Activated naive CD4-positive, alpha-beta T cell treated with anti-CD3 and anti-CD28 coated beads, Interleukin-2, amount 10 ng/mL, durations not matched to agents 7 days and 5 days (primary cell): ENCODE results near the gene IFFO2.
A peak's percentile ranks its signal among the peaks of the same experiment; 100 is the strongest.

Experiments
- CTCF ChIA-PET: fragments of 350-600 bp; sonication (Branson Sonifier 250); formaldehyde crosslinking; loops from one replicate; lab custom pipeline; 2021; ENCODE audit warnings: antibody characterized with exemption; lab: Charles Lee
- DNase-seq: peaks from one replicate; pipeline ENCODE4 v3.0.0-alpha.2; 2020
- H3K27ac Mint-ChIP-seq: one replicate; pipeline ENCODE4 v1.8.0; 2021; ENCODE audit warnings: mild to moderate bottlenecking, moderate library complexity, mixed read lengths
- H3K27me3 Mint-ChIP-seq: one replicate; pipeline ENCODE4 v1.8.0; 2021; ENCODE audit warnings: mild to moderate bottlenecking, mixed read lengths
- H3K36me3 Mint-ChIP-seq: one replicate; pipeline ENCODE4 v1.8.0; 2021; ENCODE audit warnings: mixed read lengths
- H3K4me1 Mint-ChIP-seq: one replicate; pipeline ENCODE4 v1.8.0; 2021; ENCODE audit warnings: mixed read lengths
- H3K4me3 Mint-ChIP-seq: one replicate; pipeline ENCODE4 v1.8.0; 2021; ENCODE audit warnings: mild to moderate bottlenecking, moderate library complexity, mixed read lengths
- H3K9me3 Mint-ChIP-seq: one replicate; pipeline ENCODE4 v1.8.0; 2021; ENCODE audit warnings: mixed read lengths

Gene IFFO2

DNA sequence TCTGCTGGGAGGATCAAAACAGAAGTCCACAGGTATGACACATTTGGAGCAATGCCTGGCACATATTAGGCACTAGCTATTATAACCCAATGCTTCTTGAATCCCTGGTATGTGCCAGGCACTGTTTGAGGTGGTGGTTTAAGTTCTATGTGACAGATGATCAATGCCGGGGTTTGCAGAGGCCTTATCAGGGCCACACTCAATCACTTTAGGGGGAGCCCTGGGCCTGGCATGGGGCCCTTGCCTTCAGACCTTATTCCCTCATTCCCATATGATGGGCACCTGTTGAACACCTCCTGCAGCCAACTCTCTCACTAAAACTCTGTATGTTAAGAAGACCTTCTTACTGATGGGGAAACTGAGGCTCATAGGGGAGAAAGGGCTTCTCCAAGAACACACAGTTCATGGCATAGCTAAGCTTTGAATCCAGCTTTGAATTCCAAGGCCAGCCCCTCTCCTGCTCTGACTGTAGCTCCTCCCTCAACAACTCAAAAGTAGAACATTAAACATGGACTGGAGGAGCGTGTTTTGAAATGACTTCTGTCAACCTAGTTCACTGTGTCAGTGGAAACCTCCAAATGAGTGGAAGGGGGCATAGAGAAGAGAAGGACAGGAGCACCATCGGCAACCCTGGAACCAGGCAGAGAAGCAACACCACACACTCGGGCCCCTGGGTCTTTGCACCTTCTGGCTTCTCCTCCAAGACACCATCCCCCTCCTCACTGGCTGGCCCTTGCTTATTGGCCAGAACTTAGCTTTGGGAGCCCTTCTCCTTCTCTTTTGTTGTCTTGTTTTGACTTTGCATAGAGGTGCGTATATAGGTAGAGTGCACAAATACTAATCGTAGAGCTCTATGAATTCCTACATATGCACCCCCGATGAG, 6.6 kb upstream of the IFFO2 start:
- no peaks in the 10 kb centered on the region for H3K9me3 Mint-ChIP-seq
- CTCF ChIA-PET, result interaction anchor here (1.0 to 1.5 kb wide), 2 partner anchors 49 to 51 kb away, joined by 3 read pairs; no protein-coding TSS in a partner anchor
- no peak overlapping the region for H3K27ac Mint-ChIP-seq
- DNase-seq, result no peak
- no peaks in the 10 kb centered on the region for H3K36me3 Mint-ChIP-seq
- H3K27me3 Mint-ChIP-seq, result peaks cover 64% of the 10 kb centered on the region
- no peak overlapping the region for H3K4me3 Mint-ChIP-seq
- H3K4me1 Mint-ChIP-seq, result peaks cover 8% of the 10 kb centered on the region

DNA sequence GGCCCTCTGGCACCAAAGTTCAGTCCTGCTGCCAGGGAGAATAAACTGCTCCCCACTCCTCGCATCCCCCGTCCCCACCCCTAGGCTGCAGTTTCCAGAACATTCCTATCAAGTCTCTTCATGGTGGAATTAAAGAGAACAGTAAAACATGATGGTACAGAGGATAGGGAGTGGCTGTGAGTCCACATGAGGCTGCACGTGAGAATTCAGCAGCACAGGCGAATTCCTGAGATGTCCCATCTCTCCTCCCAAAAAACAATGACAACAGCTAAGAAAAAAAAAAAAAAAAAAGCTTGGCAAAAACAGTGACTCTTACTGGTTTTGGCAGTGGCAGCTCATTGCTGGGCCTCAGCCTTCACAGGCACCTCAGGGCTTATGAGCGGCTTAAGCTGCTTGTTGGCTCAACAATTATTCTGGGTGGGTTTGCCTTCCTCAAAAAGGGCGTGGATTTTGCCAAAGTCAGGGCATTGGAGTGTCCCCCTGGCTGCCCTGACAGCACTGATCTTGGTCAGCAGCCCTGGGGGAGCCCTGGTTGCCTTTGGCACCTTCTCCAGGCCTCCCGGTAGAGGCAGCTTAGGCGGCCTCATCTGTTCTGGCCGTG, 5.7 kb upstream of the IFFO2 start:
- H3K36me3 Mint-ChIP-seq, result no peaks in the 10 kb centered on the region

DNA sequence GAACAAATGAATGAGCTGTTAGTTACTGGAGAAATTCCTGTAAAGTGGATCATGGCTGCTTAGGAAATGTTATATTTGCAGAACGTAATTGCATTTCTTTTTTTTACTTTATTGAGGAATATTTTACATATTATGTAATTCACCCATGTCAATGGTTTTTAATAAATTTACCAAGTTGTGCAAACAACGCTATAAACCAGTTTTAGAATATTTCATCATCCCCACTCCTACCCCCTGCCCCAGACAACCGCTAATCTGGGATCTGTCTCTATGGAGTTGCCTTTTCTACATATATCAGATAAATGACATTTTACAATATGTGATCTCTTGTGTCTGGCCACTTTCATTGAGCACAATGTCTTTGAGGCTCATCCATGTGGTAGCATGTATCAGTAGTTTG, 4.3 kb upstream of the IFFO2 start:
- Mint-ChIP-seq H3K36me3 (no peaks in the 10 kb centered on the region), H3K4me3 (no peak overlapping the region), H3K9me3 (no peaks in the 10 kb centered on the region), H3K27me3 (peaks cover 62% of the 10 kb centered on the region), H3K27ac (no peak overlapping the region), H3K4me1 (peaks cover 21% of the 10 kb centered on the region)
- no peak for DNase-seq
- CTCF ChIA-PET, result interaction anchor here (1.5 kb wide), 1 partner anchor 39 kb away, joined by 3 read pairs; no protein-coding TSS in a partner anchor

More for the DNA sequence above, 5.7 kb upstream of the IFFO2 start:
- Mint-ChIP-seq H3K27me3 (peaks cover 60% of the 10 kb centered on the region), H3K4me3 (no peak overlapping the region), H3K9me3 (no peaks in the 10 kb centered on the region), H3K4me1 (peaks cover 17% of the 10 kb centered on the region), H3K27ac (no peak overlapping the region)
- CTCF ChIA-PET, result interaction anchor here (1.0 to 1.5 kb wide), 2 partner anchors 40 to 50 kb away, joined by 3 read pairs; no protein-coding TSS in a partner anchor
- DNase-seq, result no peak

DNA sequence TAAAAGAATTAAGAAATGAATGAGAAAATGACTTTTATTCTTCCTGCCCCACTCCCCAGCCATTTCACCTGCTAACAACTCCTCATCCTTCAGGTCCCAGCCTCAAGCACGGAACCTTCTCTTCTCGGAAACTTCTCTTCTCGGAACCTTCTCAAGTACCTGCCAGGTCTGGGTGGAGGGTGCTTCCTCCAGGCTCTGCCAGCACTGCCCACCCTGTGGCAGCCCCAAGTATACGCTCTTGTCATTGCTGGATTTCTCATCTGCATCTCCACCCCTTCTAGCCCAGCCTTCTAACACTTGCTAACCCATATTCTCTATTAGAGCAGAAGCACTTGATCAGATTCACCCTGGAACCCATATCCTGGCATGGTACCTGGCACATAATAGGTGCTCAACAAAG, 3.9 kb upstream of the IFFO2 start:
- no peak overlapping the region for H3K4me3 Mint-ChIP-seq
- CTCF ChIA-PET, result interaction anchor here (1.5 kb wide), 1 partner anchor 39 kb away, joined by 3 read pairs; no protein-coding TSS in a partner anchor
- no peak for DNase-seq
- H3K36me3 Mint-ChIP-seq, result no peaks in the 10 kb centered on the region
- no peak overlapping the region for H3K27ac Mint-ChIP-seq
- H3K4me1 Mint-ChIP-seq, result peaks cover 21% of the 10 kb centered on the region
- peaks cover 58% of the 10 kb centered on the region for H3K27me3 Mint-ChIP-seq
- H3K9me3 Mint-ChIP-seq, result no peaks in the 10 kb centered on the region

DNA sequence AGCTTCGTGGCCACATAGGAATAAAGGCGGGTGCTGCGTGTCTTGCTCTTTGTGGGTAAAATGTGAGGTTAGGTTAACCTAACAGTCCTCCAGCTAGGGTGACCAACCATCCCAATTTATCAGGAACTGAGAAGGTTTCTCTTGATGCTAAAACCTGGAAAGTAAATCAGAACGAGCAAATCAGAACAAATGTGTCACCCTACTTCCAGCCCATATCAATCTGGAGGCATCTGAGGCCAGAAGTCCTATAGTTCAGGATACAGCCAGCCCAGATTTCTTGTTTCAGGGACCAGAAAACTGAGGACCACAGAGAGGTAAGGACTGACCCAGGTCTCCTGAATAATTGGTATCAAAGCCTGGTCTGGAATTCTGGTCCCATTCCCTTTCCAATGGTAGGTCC, 3.1 kb upstream of the IFFO2 start:
- Mint-ChIP-seq H3K36me3 (peaks cover 4% of the 10 kb centered on the region), H3K9me3 (no peaks in the 10 kb centered on the region), H3K27ac (no peak overlapping the region), H3K4me3 (no peak overlapping the region), H3K4me1 (peaks cover 29% of the 10 kb centered on the region), H3K27me3 (peaks cover 56% of the 10 kb centered on the region)
- no peak for DNase-seq
- CTCF ChIA-PET, result no interaction called here

DNA sequence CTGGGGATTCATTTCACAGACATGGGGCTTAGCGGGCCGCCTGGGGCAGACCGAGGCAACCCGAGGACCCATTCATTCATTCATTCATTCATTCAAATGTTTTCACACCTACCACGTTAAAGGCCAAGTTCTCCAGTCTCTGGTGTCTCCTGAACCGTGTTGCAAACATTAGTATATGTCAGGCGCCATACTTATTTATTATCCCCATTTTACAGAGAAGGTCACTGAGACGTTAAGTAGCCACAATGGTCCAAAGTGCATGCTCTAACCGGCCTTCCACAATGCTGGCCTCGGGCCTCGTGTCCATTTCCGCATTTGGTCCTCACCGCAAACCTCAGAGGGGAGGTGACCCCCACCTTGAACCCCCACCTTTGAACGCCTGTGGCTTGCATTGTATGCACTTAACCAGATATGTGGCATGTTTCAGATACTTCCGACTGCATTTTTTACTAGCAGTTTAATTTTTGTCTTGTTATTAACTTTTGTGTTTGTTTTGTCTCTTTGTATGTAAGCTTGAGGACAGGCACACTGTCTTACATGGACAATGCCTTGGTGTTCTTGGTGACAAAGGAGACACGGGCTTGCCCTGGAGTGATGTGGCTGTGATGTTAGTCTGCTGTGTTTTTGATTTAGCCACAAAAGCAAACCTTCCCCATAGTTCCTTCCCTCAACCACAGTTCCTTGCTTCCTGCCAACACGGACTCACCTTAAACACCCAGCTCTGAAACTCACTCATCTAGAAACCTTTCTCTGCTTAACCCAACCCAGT, 1.2 kb upstream of the IFFO2 start:
- DNase-seq, result peak; percentile 44
- CTCF ChIA-PET, result interaction anchor here (0.9 to 4.3 kb wide), 5 partner anchors 34 to 115 kb away, joined by 3 to 14 read pairs (median 4); no protein-coding TSS in a partner anchor
- H3K36me3 Mint-ChIP-seq, result peaks cover 10% of the 10 kb centered on the region
- H3K27ac Mint-ChIP-seq, result no peak overlapping the region
- H3K27me3 Mint-ChIP-seq, result peaks cover 50% of the 10 kb centered on the region
- H3K4me3 Mint-ChIP-seq, result peak overlapping the region; percentile 65
- H3K4me1 Mint-ChIP-seq, result peaks cover 48% of the 10 kb centered on the region
- no peaks in the 10 kb centered on the region for H3K9me3 Mint-ChIP-seq

DNA sequence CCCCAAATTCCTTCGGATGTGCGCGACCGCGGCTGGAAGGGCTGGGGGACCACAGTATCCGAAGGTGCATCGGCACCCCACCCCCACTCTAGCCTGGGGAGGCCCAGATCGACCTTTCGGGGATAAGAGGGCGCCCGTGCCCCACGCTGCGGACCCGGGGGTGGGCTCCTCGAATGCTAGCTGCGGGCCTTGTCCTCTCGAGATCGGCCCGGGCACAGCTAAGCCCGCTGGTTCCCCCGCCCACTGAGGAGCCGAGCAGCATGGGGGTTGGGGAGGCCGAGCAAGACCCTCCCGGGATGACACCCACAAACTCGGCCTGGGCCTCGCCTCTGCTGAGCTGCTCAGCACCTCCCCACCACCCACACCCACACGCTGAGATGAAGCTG, 653 bp upstream of the IFFO2 start:
- H3K4me3 Mint-ChIP-seq, result peak overlapping the region; percentile 65
- H3K27me3 Mint-ChIP-seq, result peaks cover 48% of the 10 kb centered on the region
- H3K36me3 Mint-ChIP-seq, result peaks cover 16% of the 10 kb centered on the region
- DNase-seq, result no peak
- peak overlapping the region; percentile 43 for H3K27ac Mint-ChIP-seq
- CTCF ChIA-PET, result interaction anchor here (1.2 to 4.3 kb wide), 4 partner anchors 35 to 115 kb away, joined by 4 to 14 read pairs (median 6); no protein-coding TSS in a partner anchor
- H3K9me3 Mint-ChIP-seq, result no peaks in the 10 kb centered on the region
- peaks cover 54% of the 10 kb centered on the region for H3K4me1 Mint-ChIP-seq

DNA sequence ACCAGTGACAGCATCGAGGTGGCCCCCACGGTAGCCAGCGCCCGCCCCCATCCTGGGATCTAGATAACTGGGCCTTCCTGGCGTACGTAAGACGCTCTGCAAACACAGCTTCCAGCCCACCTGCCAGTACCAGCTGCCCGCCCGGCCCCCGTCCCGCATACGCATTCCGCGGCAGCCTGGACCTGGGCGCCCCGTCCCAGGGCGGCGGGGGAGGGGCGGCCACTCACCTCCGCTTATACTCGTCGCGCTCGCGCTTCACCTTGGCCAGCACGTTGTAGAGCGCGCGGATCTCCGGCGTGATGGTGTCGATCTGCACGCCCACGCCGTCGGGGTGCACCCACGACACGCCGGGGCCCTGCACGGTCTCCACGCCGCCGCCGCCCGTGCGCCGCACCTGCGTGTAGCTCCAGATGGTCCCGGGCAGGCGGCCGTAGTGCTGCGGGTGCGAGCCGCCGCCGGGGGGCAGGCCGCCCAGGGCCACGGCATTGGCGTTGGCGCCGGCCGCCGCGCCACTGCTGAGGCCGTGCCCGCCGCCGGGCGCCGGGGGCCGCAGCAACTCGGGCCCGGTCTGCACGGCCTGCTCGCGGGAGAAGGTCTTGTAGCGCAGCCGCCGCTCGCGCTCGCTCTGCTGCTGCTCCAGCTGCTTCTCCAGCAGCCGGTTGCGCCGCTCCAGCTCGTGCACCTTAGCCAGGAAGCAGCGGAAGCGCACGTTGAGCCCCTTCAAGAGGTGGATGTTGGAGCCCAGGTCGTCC, 859 bp downstream of the IFFO2 start:
- Mint-ChIP-seq H3K27me3 (peaks cover 38% of the 10 kb centered on the region), H3K4me1 (peaks cover 69% of the 10 kb centered on the region), H3K36me3 (peaks cover 16% of the 10 kb centered on the region), H3K27ac (peak overlapping the region; percentile 74), H3K9me3 (no peaks in the 10 kb centered on the region), H3K4me3 (peak overlapping the region; percentile 83)
- CTCF ChIA-PET, result interaction anchor here (0.8 to 4.3 kb wide), 5 partner anchors 28 to 119 kb away, joined by 3 to 14 read pairs (median 5); no protein-coding TSS in a partner anchor
- DNase-seq, result peak; percentile 73

DNA sequence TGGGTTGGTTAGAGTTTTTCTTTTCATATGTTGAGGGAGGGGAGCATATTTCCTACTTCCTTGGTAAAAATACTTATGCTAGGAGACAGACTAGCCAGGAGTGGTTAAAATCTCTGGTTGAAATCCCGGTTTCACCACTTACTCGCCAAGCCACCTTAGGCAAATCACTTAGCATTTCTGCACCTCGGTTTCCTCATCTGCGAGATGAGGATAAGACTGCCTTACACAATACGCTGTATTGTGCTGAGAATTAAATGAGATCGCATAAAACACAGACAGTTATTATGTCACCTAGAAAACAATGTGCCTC, 1.4 kb downstream of the IFFO2 start:
- Mint-ChIP-seq H3K27ac (no peak overlapping the region), H3K4me1 (peaks cover 74% of the 10 kb centered on the region), H3K27me3 (peaks cover 33% of the 10 kb centered on the region), H3K4me3 (peak overlapping the region; percentile 83), H3K9me3 (no peaks in the 10 kb centered on the region), H3K36me3 (peaks cover 16% of the 10 kb centered on the region)
- no peak for DNase-seq
- CTCF ChIA-PET, result interaction anchor here (0.8 to 4.3 kb wide), 3 partner anchors 28 to 46 kb away, joined by 3 to 14 read pairs (median 5); no protein-coding TSS in a partner anchor

DNA sequence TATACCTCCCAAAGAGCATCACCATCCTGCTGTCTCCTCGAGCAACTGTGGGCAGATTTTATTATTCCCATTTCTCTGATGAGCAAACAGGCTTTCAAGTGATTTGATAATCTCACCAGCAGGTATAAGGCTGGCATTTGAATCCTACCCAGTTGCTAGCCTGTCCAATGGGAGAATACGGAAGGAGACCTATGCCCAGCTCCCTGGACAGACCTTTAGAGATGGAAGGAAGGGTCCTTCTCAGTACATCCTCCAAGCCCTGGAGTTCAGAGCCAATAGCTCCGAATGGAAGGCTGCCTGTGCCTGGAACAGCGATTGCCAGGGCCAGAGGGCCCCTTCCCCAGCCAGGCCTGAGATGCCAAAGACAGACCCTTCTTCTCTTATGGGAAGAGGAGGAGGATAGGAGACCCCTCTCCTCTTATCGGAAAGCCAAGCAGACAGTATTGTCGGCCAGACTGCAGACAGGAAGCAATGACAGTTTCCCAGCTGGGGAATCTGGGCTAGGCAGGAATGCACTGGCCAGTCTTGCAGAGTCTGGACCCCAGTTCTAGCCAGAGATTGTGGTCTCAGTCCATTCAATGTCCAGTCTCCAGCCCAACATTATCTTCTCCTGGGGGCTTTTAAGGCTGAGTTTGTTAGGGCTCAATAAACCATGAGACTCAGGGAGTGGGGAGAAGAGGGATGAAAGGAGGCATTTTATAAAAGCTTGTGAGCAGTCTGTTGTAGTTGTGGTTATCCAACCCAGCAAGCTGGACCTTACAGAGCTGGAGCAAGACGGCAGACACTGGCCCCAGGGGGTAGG, 2.0 kb downstream of the IFFO2 start:
- DNase-seq, result no peak
- H3K27ac Mint-ChIP-seq, result no peak overlapping the region
- peaks cover 16% of the 10 kb centered on the region for H3K36me3 Mint-ChIP-seq
- peaks cover 26% of the 10 kb centered on the region for H3K27me3 Mint-ChIP-seq
- H3K9me3 Mint-ChIP-seq, result no peaks in the 10 kb centered on the region
- H3K4me3 Mint-ChIP-seq, result peak overlapping the region; percentile 83
- CTCF ChIA-PET, result interaction anchor here (0.8 to 4.3 kb wide), 4 partner anchors 27 to 46 kb away, joined by 3 to 14 read pairs (median 4); no protein-coding TSS in a partner anchor
- peaks cover 80% of the 10 kb centered on the region for H3K4me1 Mint-ChIP-seq

DNA sequence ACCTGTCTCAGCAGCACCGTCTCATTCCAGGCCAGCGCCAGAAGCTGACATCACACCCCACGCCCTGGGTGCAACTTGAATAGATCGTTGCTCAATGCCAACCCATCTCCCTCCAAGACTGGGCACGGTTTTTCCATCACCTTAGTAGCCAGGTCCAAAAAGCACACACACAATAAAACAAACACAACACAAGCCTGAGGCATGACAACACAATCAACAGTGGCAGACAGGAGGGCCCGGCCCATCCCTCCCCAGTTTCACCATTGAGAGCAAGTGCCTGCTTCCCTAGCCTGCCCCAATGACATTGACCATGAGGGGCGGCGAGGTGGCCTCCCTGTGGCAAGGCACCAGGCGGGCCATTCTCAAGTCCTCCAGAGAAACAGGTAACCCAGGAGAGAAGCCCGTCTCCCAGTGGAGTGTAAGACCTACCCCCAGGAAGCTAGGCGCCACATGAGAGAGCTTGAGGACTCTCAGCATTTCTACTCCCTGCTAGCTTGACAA, 2.7 kb downstream of the IFFO2 start:
- peaks cover 85% of the 10 kb centered on the region for H3K4me1 Mint-ChIP-seq
- H3K27me3 Mint-ChIP-seq, result peaks cover 25% of the 10 kb centered on the region
- H3K4me3 Mint-ChIP-seq, result peak overlapping the region; percentile 83
- peaks cover 16% of the 10 kb centered on the region for H3K36me3 Mint-ChIP-seq
- H3K9me3 Mint-ChIP-seq, result no peaks in the 10 kb centered on the region
- CTCF ChIA-PET, result interaction anchor here (1.0 to 4.3 kb wide), 3 partner anchors 26 to 41 kb away, joined by 4 to 14 read pairs (median 4); no protein-coding TSS in a partner anchor
- peak overlapping the region; percentile 73 for H3K27ac Mint-ChIP-seq
- no peak for DNase-seq

DNA sequence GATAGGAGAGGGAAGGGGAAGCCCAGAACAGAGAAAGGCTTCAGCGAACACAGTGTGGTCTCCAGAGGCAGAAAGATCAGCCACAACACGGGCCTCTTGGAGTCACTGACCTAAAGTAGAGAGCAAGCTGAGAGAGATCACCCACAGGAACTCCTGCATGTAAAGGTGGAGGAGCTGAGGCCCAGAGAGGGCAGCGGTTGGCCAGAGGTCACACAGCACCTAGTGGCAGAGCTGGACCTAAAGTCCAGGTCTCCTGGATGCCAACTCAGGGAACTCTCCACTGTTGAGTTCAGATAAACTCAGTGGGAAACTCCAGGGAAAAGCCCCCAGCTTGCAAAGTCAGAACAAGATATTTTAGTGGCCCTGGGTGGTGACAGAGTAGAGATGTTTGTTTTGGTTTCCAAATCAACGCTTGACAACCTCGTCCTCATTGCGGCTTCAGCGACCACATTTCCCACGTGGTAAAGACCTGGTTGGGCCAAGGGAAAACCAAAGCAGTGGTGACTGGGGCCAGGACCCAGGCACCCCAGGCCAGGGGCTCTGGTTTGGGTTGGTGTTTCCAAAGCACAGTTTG, 4.6 kb downstream of the IFFO2 start:
- Mint-ChIP-seq H3K4me3 (peak overlapping the region; percentile 77), H3K4me1 (peaks cover 86% of the 10 kb centered on the region), H3K27ac (peak overlapping the region; percentile 93), H3K9me3 (no peaks in the 10 kb centered on the region), H3K36me3 (peaks cover 19% of the 10 kb centered on the region), H3K27me3 (peaks cover 22% of the 10 kb centered on the region)
- peak; percentile 91 for DNase-seq
- CTCF ChIA-PET, result interaction anchor here (1.0 to 2.9 kb wide), 5 partner anchors 25 to 123 kb away, joined by 4 to 30 read pairs (median 13); no protein-coding TSS in a partner anchor
